OCI-LY7 (cell line): ENCODE measurements around the gene OR4D2. TPM values are rescaled to one million over a fixed set of nuclear protein-coding genes. Genes with fewer than 3 reads are reported as not detected.

Experiments
- BruUV-seq: library from RNA; stranded (reverse); fragments of 400-500 nt; replicated peaks from 2 replicates; lab custom pipeline; 2021; lab: Mats Ljungman, UMichigan
- CTCF ChIA-PET: fragments of 300-600 bp; sonication (Branson Sonifier 250); formaldehyde crosslinking; loops from one replicate; lab custom pipeline; 2022; ENCODE audit warnings: antibody characterized with exemption; ENCODE audit not compliant: unreplicated experiment; lab: Charles Lee
- POLR2A ChIA-PET: fragments of 300-600 bp; sonication (Branson Sonifier 250); formaldehyde crosslinking; loops from one replicate; lab custom pipeline; 2022; ENCODE audit warnings: antibody characterized with exemption; lab: Charles Lee
- DNase-seq: peaks from one replicate; pipeline ENCODE4 v3.0.0-alpha.2; 2015; ENCODE audit warnings: low spot score
- H2AFZ ChIP-seq: fragments of 200-600 bp; sonication (generic), shearing (Covaris generic); 2 replicates; pipeline ENCODE4 v1.6.1; 2014; ENCODE audit warnings: mild to moderate bottlenecking, antibody characterized with exemption, low read length, moderate library complexity
- H3K27ac ChIP-seq: fragments of 200-600 bp; sonication (generic); 2 replicates; pipeline ENCODE4 v1.5.1; 2014; ENCODE audit warnings: mixed run types, low read depth, mild to moderate bottlenecking, moderate library complexity, low read length, inconsistent platforms; ENCODE audit not compliant: poor library complexity, severe bottlenecking
- H3K36me3 ChIP-seq: fragments of 200-600 bp; sonication (generic); 2 replicates; pipeline ENCODE4 v1.6.1; 2014; ENCODE audit warnings: mild to moderate bottlenecking, antibody characterized with exemption, low read length, moderate library complexity, mixed read lengths; ENCODE audit not compliant: insufficient read depth
- H3K4me1 ChIP-seq: fragments of 200-600 bp; sonication (generic); 2 replicates; pipeline ENCODE4 v1.5.1; 2014; ENCODE audit warnings: mild to moderate bottlenecking, low read length; ENCODE audit not compliant: insufficient read depth, poor library complexity, severe bottlenecking
- H3K4me2 ChIP-seq: fragments of 200-600 bp; sonication (generic); 2 replicates; pipeline ENCODE4 v1.6.1; 2014; ENCODE audit warnings: mild to moderate bottlenecking, low read length
- H3K4me3 ChIP-seq: fragments of 200-600 bp; sonication (generic); 2 replicates; pipeline ENCODE4 v1.5.1; 2014; ENCODE audit warnings: mild to moderate bottlenecking, low read depth, low read length; ENCODE audit not compliant: poor library complexity, severe bottlenecking
- H3K79me2 ChIP-seq: fragments of 200-600 bp; sonication (generic); 2 replicates; pipeline ENCODE4 v1.6.1; 2016; ENCODE audit warnings: low read depth, mild to moderate bottlenecking, low read length, moderate library complexity, mixed read lengths; ENCODE audit not compliant: insufficient read depth
- H3K9me2 ChIP-seq: fragments of 200-600 bp; sonication (generic); 2 replicates; pipeline ENCODE4 v1.6.1; 2016; ENCODE audit warnings: mild to moderate bottlenecking, low read length, mixed read lengths; ENCODE audit not compliant: insufficient read depth
- H3K9me3 ChIP-seq: fragments of 200-600 bp; sonication (generic); 2 replicates; pipeline ENCODE4 v1.6.1; 2014; ENCODE audit warnings: mild to moderate bottlenecking, mixed run types, low read length, mixed read lengths
- H4K20me1 ChIP-seq: fragments of 200-600 bp; sonication (generic); 2 replicates; pipeline ENCODE4 v1.6.1; 2014; ENCODE audit warnings: mild to moderate bottlenecking, antibody characterized with exemption, low read length, moderate library complexity, mixed read lengths; ENCODE audit not compliant: insufficient read depth
- EZH2phosphoT487 ChIP-seq: fragments of 200-600 bp; sonication (generic); IDR thresholded peaks from 2 replicates; pipeline ENCODE4 v1.6.1; 2018; ENCODE audit warnings: low read depth, borderline replicate concordance, mild to moderate bottlenecking, mixed run types, antibody characterized with exemption, low read length, moderate library complexity, mixed read lengths
- intact Hi-C: fragments of 100-400 bp; cut with micrococcal nuclease; formaldehyde crosslinking; loops from one replicate; pipeline ENCODE4 v1.10.0; 2022; ENCODE audit not compliant: unreplicated experiment
- total RNA-seq, 2 experiments: library from RNA; depleted of rRNA in 1 of 2; stranded (reverse); fragments of >200 nt in 1 of 2; shearing (Covaris generic) in 1 of 2; gene quantifications; 2 replicates each; pipeline ENCODE4 v1.2.3, GENCODE V29; 2014 to 2022
- TF ChIP-seq, protein P1 (sequence below): fragments of 200-600 bp; sonication (generic); conservative IDR thresholded peaks from 2 replicates; pipeline ENCODE4 v1.5.1; 2014; ENCODE audit warnings: mild to moderate bottlenecking, antibody characterized with exemption, low read length, moderate library complexity, mixed read lengths

Gene OR4D2
- total RNA-seq, 2 experiments from 2014 or later: not detected

DNA sequence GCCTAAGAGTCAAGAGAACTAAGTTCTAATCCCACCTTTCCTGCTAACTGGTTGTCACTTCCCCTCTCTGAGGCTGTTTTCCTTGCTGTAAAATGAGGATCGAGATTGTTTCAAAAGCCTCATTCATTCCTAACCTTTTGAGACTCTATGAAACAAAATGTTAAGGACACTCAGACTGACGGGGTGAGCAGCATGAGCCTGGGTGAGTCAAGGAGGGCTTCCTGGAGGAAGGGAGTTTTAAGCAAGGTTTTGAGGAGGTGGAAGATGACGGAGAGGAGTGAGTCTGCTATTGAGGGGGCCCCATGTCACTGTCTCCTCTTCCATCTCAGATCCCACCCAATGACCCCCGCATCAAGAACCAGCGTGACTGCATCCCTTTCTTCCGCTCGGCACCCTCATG, 29.8 kb downstream of the OR4D2 start:
- POLR2A ChIA-PET: interaction anchor here (0.5 kb wide), 1 partner anchor 173 kb away, joined by 3 read pairs; no protein-coding TSS in a partner anchor
- intact Hi-C loops: no loop called here

DNA sequence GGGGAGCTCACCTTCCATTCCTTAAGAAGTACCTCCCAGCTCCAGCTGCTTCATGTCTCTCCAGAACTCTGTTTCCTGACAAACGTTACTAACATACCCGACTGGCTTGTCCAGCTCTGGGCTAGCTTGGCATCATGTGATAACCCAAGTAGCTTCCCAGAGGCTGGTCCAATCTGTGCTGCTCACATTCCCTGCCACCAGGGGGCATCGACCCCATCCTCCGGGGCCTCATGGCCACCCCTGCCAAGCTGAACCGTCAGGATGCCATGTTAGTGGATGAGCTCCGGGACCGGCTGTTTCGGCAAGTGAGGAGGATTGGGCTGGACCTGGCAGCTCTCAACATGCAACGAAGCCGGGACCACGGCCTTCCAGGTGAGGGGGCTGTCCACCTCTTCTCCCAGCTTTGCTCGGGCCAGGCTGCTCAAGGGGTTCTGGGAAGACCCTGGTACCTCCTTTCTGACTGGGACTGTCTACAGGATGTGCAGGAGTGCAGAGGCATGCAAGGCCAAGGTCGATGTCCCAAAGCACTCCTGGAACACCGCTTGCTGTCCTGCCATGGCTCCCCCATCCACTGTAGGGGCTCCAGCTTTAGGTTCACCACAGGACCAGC, 33.3 kb downstream of the OR4D2 start:
- TF ChIP-seq, protein P1, sequence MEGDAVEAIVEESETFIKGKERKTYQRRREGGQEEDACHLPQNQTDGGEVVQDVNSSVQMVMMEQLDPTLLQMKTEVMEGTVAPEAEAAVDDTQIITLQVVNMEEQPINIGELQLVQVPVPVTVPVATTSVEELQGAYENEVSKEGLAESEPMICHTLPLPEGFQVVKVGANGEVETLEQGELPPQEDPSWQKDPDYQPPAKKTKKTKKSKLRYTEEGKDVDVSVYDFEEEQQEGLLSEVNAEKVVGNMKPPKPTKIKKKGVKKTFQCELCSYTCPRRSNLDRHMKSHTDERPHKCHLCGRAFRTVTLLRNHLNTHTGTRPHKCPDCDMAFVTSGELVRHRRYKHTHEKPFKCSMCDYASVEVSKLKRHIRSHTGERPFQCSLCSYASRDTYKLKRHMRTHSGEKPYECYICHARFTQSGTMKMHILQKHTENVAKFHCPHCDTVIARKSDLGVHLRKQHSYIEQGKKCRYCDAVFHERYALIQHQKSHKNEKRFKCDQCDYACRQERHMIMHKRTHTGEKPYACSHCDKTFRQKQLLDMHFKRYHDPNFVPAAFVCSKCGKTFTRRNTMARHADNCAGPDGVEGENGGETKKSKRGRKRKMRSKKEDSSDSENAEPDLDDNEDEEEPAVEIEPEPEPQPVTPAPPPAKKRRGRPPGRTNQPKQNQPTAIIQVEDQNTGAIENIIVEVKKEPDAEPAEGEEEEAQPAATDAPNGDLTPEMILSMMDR: peak; percentile 80
- TF ChIP-seq EZH2phosphoT487: no peak
- H3K36me3 ChIP-seq: no peaks in the 10 kb centered on the region
- peak; percentile 48 for DNase-seq
- POLR2A ChIA-PET: interaction anchor here (1.0 kb wide), 1 partner anchor 239 kb away, joined by 3 read pairs; no protein-coding TSS in a partner anchor
- no peak overlapping the region for H3K4me2 ChIP-seq
- no TSS peak for BruUV-seq
- H3K79me2 ChIP-seq: no peaks in the 10 kb centered on the region
- no peaks in the 10 kb centered on the region for H3K4me1 ChIP-seq
- CTCF ChIA-PET: interaction anchor here (1.1 kb wide), 1 partner anchor 14 kb away, joined by 3 read pairs; no protein-coding TSS in a partner anchor
- no peaks in the 10 kb centered on the region for H3K9me3 ChIP-seq
- intact Hi-C loops: loop anchor here (1.0 kb wide), 1 partner anchor 247 kb away; no protein-coding TSS in a partner anchor
- no peak overlapping the region for H3K27ac ChIP-seq
- H3K4me3 ChIP-seq: no peak overlapping the region
- H4K20me1 ChIP-seq: no peaks in the 10 kb centered on the region
- H2AFZ ChIP-seq: no peak overlapping the region
- no peaks in the 10 kb centered on the region for H3K9me2 ChIP-seq

More for the DNA sequence above, 29.8 kb downstream of the OR4D2 start:
- Histone ChIP-seq H3K4me2 (no peak overlapping the region), H3K9me2 (no peaks in the 10 kb centered on the region), H3K36me3 (no peaks in the 10 kb centered on the region), H3K79me2 (no peaks in the 10 kb centered on the region), H3K9me3 (no peaks in the 10 kb centered on the region), H4K20me1 (no peaks in the 10 kb centered on the region), H3K4me3 (no peak overlapping the region), H2AFZ (no peak overlapping the region), H3K27ac (no peak overlapping the region), H3K4me1 (no peaks in the 10 kb centered on the region)
- TF ChIP-seq, protein P1: no peak
- TF ChIP-seq EZH2phosphoT487: no peak
- DNase-seq: no peak
- CTCF ChIA-PET: no interaction called here
- BruUV-seq: no TSS peak

DNA sequence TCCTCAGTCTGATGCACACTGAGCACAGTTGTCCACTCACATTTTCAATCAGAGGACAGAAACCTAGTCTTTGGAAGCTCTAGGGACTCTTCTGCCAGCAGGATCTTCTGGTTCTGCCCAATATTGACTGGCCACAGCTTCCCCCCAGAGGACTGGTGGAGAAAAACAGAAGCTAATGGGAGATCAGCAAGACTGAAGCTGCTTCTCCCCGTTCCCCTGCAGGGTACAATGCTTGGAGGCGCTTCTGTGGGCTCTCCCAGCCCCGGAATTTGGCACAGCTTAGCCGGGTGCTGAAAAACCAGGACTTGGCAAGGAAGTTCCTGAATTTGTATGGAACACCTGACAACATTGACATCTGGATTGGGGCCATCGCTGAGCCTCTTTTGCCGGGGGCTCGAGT, 36.1 kb downstream of the OR4D2 start:
- no peaks in the 10 kb centered on the region for H4K20me1 ChIP-seq
- POLR2A ChIA-PET: no interaction called here
- no peaks in the 10 kb centered on the region for H3K9me2 ChIP-seq
- no peak overlapping the region for H3K4me2 ChIP-seq
- intact Hi-C loops: no loop called here
- TF ChIP-seq EZH2phosphoT487: no peak
- TF ChIP-seq, protein P1: no peak
- H3K79me2 ChIP-seq: no peaks in the 10 kb centered on the region
- H3K27ac ChIP-seq: no peak overlapping the region
- CTCF ChIA-PET: no interaction called here
- H3K9me3 ChIP-seq: no peaks in the 10 kb centered on the region
- H2AFZ ChIP-seq: no peak overlapping the region
- DNase-seq: no peak
- no TSS peak for BruUV-seq
- no peaks in the 10 kb centered on the region for H3K4me1 ChIP-seq
- no peaks in the 10 kb centered on the region for H3K36me3 ChIP-seq
- no peak overlapping the region for H3K4me3 ChIP-seq
